Neural cell (in vitro differentiated cells): ENCODE measurements around the gene DAPP1. TPM values are rescaled to one million over a fixed set of nuclear protein-coding genes. Genes with fewer than 3 reads are reported as not detected.
A peak's percentile ranks its signal among the peaks of the same experiment; 100 is the strongest.

ENCODE experiments used
- H2AFZ ChIP-seq: fragments of 200-600, 300-800 bp; sonication (generic), shearing (Covaris generic); 2 replicates; pipeline ENCODE4 v1.6.0; 2014; ENCODE audit warnings: low read depth, mild to moderate bottlenecking, antibody characterized with exemption, low read length, moderate library complexity
- H3F3A ChIP-seq: fragments of 200-600 bp; shearing (Covaris generic); 2 replicates; pipeline ENCODE4 v1.6.1; 2016; ENCODE audit warnings: mild to moderate bottlenecking, moderate library complexity, mixed read lengths, antibody characterized with exemption, low read length; ENCODE audit not compliant: insufficient read depth, poor library complexity, severe bottlenecking
- H3K27ac ChIP-seq: fragments of 200-600, 300-800 bp; sonication (generic), shearing (Covaris generic); 2 replicates; pipeline ENCODE4 v1.5.1; 2014; ENCODE audit warnings: mild to moderate bottlenecking, low read length, moderate library complexity
- H3K27me3 ChIP-seq: fragments of 300-800, 200-600 bp; sonication (generic), shearing (Covaris generic); 2 replicates; pipeline ENCODE4 v1.6.0; 2014; ENCODE audit warnings: mild to moderate bottlenecking, low read depth, low read length, moderate library complexity; ENCODE audit not compliant: insufficient read depth
- H3K36me3 ChIP-seq: fragments of 300-800, 200-600 bp; sonication (generic), shearing (Covaris generic); 2 replicates; pipeline ENCODE4 v1.5.1; 2014; ENCODE audit warnings: mild to moderate bottlenecking, antibody characterized with exemption, low read length, moderate library complexity; ENCODE audit not compliant: insufficient read depth
- H3K4me2 ChIP-seq: fragments of 300-800, 200-600 bp; sonication (generic), shearing (Covaris generic); 2 replicates; pipeline ENCODE4 v1.6.0; 2014; ENCODE audit warnings: mild to moderate bottlenecking, low read length
- H3K4me3 ChIP-seq: fragments of 300-800, 200-600 bp; sonication (generic), shearing (Covaris generic); 2 replicates; pipeline ENCODE4 v1.5.1; 2014; ENCODE audit warnings: mild to moderate bottlenecking, low read length, moderate library complexity
- H3K79me2 ChIP-seq: fragments of 200-600 bp; shearing (Covaris generic); replicated peaks from 2 replicates; pipeline ENCODE4 v1.6.0; 2014; ENCODE audit warnings: mild to moderate bottlenecking, low read length, moderate library complexity; ENCODE audit not compliant: insufficient read depth
- H3K9ac ChIP-seq: fragments of 300-800, 200-600 bp; sonication (generic), shearing (Covaris generic); 2 replicates; pipeline ENCODE4 v1.6.1; 2016; ENCODE audit warnings: mild to moderate bottlenecking, low read length, mixed read lengths
- H3K9me2 ChIP-seq: fragments of 200-600 bp; shearing (Covaris generic); 2 replicates; pipeline ENCODE4 v1.6.1; 2016; ENCODE audit warnings: mild to moderate bottlenecking, low read length, mixed read lengths; ENCODE audit not compliant: insufficient read depth
- H3K9me3 ChIP-seq: fragments of 200-600, 300-800 bp; sonication (generic), shearing (Covaris generic); 2 replicates; pipeline ENCODE4 v1.6.1; 2016; ENCODE audit warnings: mild to moderate bottlenecking, mixed run types, low read length, moderate library complexity, mixed read lengths
- H4K20me1 ChIP-seq: fragments of 200-600 bp; shearing (Covaris generic); 2 replicates; pipeline ENCODE4 v1.6.1; 2016; ENCODE audit warnings: mild to moderate bottlenecking, mixed run types; ENCODE audit not compliant: insufficient read depth
- CTCF ChIP-seq: fragments of 450-650 bp; IDR thresholded peaks from 2 replicates; pipeline ENCODE4 v1.5.1; 2014; ENCODE audit warnings: antibody characterized with exemption, mild to moderate bottlenecking, moderate library complexity; ENCODE audit not compliant: poor library complexity, severe bottlenecking
- EP300 ChIP-seq: fragments of 450-650 bp; conservative IDR thresholded peaks from 2 replicates; pipeline ENCODE4 v1.6.1; 2014; ENCODE audit warnings: antibody characterized with exemption, mild to moderate bottlenecking, moderate library complexity; ENCODE audit not compliant: poor library complexity, severe bottlenecking
- EZH2 ChIP-seq: fragments of 200-600, 300-800 bp; shearing (Covaris generic), sonication (generic); IDR thresholded peaks from 2 replicates; pipeline ENCODE4 v1.6.1; 2014; ENCODE audit warnings: antibody characterized with exemption, low read length, borderline replicate concordance, mild to moderate bottlenecking; ENCODE audit not compliant: insufficient read depth, poor library complexity, severe bottlenecking
- MXI1 ChIP-seq: fragments of 450-650 bp; conservative IDR thresholded peaks from 2 replicates; pipeline ENCODE4 v1.6.1; 2014; ENCODE audit warnings: antibody characterized with exemption, mild to moderate bottlenecking; ENCODE audit not compliant: poor library complexity, severe bottlenecking
- POLR2AphosphoS5 ChIP-seq: IDR thresholded peaks from 2 replicates; pipeline ENCODE4 v1.6.1; 2012
- RAD21 ChIP-seq: fragments of 450-650 bp; conservative IDR thresholded peaks from 2 replicates; pipeline ENCODE4 v1.6.1; 2014; ENCODE audit warnings: antibody characterized with exemption, mild to moderate bottlenecking, moderate library complexity
- SMC3 ChIP-seq: fragments of 450-650 bp; conservative IDR thresholded peaks from 2 replicates; pipeline ENCODE4 v1.6.1; 2014; ENCODE audit warnings: antibody characterized with exemption, mild to moderate bottlenecking, moderate library complexity; ENCODE audit not compliant: poor library complexity
- TAF1 ChIP-seq: IDR thresholded peaks from 2 replicates; pipeline ENCODE4 v1.6.1; 2012; ENCODE audit warnings: low read depth
- polyA plus RNA-seq: library from polyadenylated mRNA; depleted of rRNA; stranded (reverse); fragments of >200 nt; gene quantifications from 2 replicates; pipeline ENCODE4 v1.2.3, GENCODE V29; 2014
- TF ChIP-seq, protein P1 (sequence below): IDR thresholded peaks from 2 replicates; pipeline ENCODE4 v1.6.1; 2012; ENCODE audit warnings: borderline replicate concordance

The DAPP1 gene
- polyA plus RNA-seq, 1 donor from 2014 or later = not detected

DNA sequence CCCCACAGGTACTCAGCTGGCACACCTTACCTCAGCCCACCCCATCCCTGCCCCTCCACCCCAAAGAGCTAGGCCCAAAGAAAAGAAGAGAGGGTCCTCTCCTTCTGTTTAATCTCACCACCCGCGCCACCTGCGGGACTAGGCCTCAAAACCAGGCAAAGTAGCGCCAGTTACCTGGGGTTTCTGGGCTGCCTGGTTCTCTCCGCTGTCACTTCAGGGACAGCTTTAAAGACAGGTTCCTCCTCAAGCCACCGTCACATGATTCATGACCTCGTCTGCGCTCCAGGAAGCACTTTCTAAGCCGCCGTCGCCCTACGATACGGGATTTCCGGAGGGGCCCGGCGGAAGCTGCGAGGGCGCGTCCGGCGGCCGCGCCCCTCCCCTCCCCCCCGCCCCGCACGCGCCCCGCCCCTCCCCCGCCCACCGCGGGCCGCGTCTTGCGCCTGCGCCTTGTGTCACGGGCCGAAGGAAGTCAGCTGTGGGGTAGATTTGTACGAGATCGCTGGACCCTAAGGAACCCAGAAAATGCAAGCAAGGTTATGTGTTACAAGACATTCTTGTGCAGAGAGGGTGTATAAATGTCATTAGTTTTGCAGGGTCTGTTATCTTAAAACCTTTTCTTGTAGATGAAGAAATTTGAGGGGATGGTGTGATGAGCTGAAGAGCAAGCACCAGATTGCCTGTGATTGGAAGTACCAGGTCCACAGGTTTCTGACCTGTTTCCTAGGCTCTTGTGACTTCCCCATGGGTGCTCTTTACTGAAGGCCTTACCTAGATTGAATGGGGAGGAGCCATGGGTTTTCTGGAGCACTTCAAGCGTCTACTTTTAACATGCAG, 77.8 kb downstream of the DAPP1 start, which contains the start of gene LAMTOR3:
TSS of gene LAMTOR3 (minus strand) at position 267 of the 837 bp plus-strand sequence. CDS start 464 bp downstream, outside the sequence.
- H3K27ac ChIP-seq = peak within 1 kb of the TSS; percentile 83
- H2AFZ ChIP-seq = peak within 1 kb of the TSS; percentile 70
- H3K4me2 ChIP-seq = peak within 1 kb of the TSS; percentile 99
- H3K27me3 ChIP-seq = no peaks in the 10 kb centered on the region
- TF ChIP-seq POLR2AphosphoS5 (peak; percentile 87), TAF1 (no peak), RAD21 (no peak), SMC3 (no peak), EP300 (peak; percentile 63), MXI1 (peak; percentile 66), CTCF (no peak), EZH2 (no peak)
- TF ChIP-seq, protein P1, sequence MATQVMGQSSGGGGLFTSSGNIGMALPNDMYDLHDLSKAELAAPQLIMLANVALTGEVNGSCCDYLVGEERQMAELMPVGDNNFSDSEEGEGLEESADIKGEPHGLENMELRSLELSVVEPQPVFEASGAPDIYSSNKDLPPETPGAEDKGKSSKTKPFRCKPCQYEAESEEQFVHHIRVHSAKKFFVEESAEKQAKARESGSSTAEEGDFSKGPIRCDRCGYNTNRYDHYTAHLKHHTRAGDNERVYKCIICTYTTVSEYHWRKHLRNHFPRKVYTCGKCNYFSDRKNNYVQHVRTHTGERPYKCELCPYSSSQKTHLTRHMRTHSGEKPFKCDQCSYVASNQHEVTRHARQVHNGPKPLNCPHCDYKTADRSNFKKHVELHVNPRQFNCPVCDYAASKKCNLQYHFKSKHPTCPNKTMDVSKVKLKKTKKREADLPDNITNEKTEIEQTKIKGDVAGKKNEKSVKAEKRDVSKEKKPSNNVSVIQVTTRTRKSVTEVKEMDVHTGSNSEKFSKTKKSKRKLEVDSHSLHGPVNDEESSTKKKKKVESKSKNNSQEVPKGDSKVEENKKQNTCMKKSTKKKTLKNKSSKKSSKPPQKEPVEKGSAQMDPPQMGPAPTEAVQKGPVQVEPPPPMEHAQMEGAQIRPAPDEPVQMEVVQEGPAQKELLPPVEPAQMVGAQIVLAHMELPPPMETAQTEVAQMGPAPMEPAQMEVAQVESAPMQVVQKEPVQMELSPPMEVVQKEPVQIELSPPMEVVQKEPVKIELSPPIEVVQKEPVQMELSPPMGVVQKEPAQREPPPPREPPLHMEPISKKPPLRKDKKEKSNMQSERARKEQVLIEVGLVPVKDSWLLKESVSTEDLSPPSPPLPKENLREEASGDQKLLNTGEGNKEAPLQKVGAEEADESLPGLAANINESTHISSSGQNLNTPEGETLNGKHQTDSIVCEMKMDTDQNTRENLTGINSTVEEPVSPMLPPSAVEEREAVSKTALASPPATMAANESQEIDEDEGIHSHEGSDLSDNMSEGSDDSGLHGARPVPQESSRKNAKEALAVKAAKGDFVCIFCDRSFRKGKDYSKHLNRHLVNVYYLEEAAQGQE = peak; percentile 34
- H3K79me2 ChIP-seq = peaks cover 43% of the 10 kb centered on the region
- H4K20me1 ChIP-seq = no peaks in the 10 kb centered on the region
- H3K4me3 ChIP-seq = peak within 1 kb of the TSS; percentile 84
- no peaks in the 10 kb centered on the region for H3F3A ChIP-seq
- no peaks in the 10 kb centered on the region for H3K9me2 ChIP-seq
- H3K9me3 ChIP-seq = no peaks in the 10 kb centered on the region
- H3K36me3 ChIP-seq = no peaks in the 10 kb centered on the region
- peak within 1 kb of the TSS; percentile 83 for H3K9ac ChIP-seq

DNA sequence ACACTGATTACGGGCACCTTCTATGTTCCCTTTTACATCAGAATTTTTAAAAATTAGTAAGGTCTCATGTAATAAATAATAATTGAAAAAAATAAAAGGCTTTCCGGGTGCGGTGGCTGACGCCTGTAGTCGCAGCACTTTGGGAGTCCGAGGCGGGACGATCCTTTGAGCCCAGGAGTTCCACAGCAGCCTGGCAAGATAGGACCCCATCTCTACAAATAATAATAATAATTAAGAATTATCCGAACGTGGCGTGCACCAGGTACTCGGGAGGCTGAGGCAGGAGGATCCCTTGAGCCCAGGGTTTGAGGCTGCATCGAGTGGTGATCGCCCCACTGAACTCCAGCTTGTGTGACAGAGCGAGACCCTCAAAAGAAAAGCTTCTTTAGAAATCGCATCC, 78.4 kb downstream of the DAPP1 start:
- TF ChIP-seq EP300 (no peak), MXI1 (no peak), CTCF (no peak), SMC3 (no peak), EZH2 (no peak), RAD21 (no peak), TAF1 (no peak), POLR2AphosphoS5 (no peak)
- TF ChIP-seq, protein P1 = no peak
- no peaks in the 10 kb centered on the region for H3K27me3 ChIP-seq
- no peaks in the 10 kb centered on the region for H3F3A ChIP-seq
- H3K9ac ChIP-seq = peak overlapping the region; percentile 66
- peaks cover 38% of the 10 kb centered on the region for H3K79me2 ChIP-seq
- peak overlapping the region; percentile 66 for H2AFZ ChIP-seq
- no peaks in the 10 kb centered on the region for H4K20me1 ChIP-seq
- peak overlapping the region; percentile 74 for H3K27ac ChIP-seq
- no peaks in the 10 kb centered on the region for H3K9me2 ChIP-seq
- no peaks in the 10 kb centered on the region for H3K9me3 ChIP-seq
- peak overlapping the region; percentile 76 for H3K4me2 ChIP-seq
- no peaks in the 10 kb centered on the region for H3K36me3 ChIP-seq
- peak overlapping the region; percentile 84 for H3K4me3 ChIP-seq
